Muscle of arm (tissue), 12 donors: ENCODE measurements around the gene COX19. TPM values are rescaled to one million over a fixed set of nuclear protein-coding genes. Genes with fewer than 3 reads are reported as not detected.
"Not testable (repeated sequence)": the region's sequence is repeated elsewhere in the genome, so short reads cannot be mapped to it uniquely, and the experiment has no call there.

Experiments
- DNase-seq: peaks from one replicate; pipeline ENCODE4 v3.0.0-alpha.2; 2013
- polyA plus RNA-seq, 12 donors: library from polyadenylated mRNA; unstranded; fragments of 120-200 nt; gene quantifications; one replicate each; pipeline ENCODE4 v1.2.1, GENCODE V29; 2013; ENCODE audit not compliant: insufficient read length in 12 of 12

Gene COX19
- polyA plus RNA-seq, 12 donors, result 8.8 to 15.9 (median 10.8) TPM; not detected in 1

GRCh38 chr7:947391-948210 lies 27.7 kb downstream of the COX19 start:
- no peak for DNase-seq

GRCh38 chr7:946256-946996 lies 28.9 kb downstream of the COX19 start:
- DNase-seq, result no peak

- DNase-seq, result no peak
Measured at GRCh38 chr7:945556-946255, 29.6 kb downstream of the COX19 start.

GRCh38 chr7:945147-945555 lies 30.2 kb downstream of the COX19 start:
- DNase-seq, result no peak

- DNase-seq, result no peak
Measured at GRCh38 chr7:944744-945143, 30.6 kb downstream of the COX19 start.

- not testable (repeated sequence) for DNase-seq
Measured at GRCh38 chr7:943793-944192, 31.6 kb downstream of the COX19 start.

- no peak for DNase-seq
Measured at GRCh38 chr7:940599-941408, 34.5 kb downstream of the COX19 start.

- no peak for DNase-seq
Measured at GRCh38 chr7:939843-940242, 35.5 kb downstream of the COX19 start.

GRCh38 chr7:938546-939185 lies 36.7 kb downstream of the COX19 start:
- DNase-seq, result no peak

- DNase-seq, result no peak
Measured at GRCh38 chr7:937856-938484, 37.4 kb downstream of the COX19 start.

GRCh38 chr7:936386-937054 lies 38.8 kb downstream of the COX19 start:
- DNase-seq, result no peak

GRCh38 chr7:935874-936385 lies 39.4 kb downstream of the COX19 start:
- no peak for DNase-seq

GRCh38 chr7:935164-935873 lies 40.0 kb downstream of the COX19 start:
- DNase-seq, result no peak

GRCh38 chr7:934469-935163 lies 40.7 kb downstream of the COX19 start:
- DNase-seq, result no peak

GRCh38 chr7:932651-932975 lies 42.7 kb downstream of the COX19 start:
- no peak for DNase-seq

- DNase-seq, result no peak
Measured at GRCh38 chr7:931871-932650, 43.3 kb downstream of the COX19 start.

GRCh38 chr7:930975-931758 lies 44.2 kb downstream of the COX19 start:
- DNase-seq, result no peak
